Activated CD4-positive, alpha-beta memory T cell treated with anti-CD3 and anti-CD28 coated beads, Interleukin-2, amount 10 ng/mL, durations not matched to agents 7 days and 5 days (primary cell): ENCODE data around the gene NDST1. TPM values are rescaled to one million over a fixed set of nuclear protein-coding genes. Genes with fewer than 3 reads are reported as not detected.
"Not testable (repeated sequence)": the region's sequence is repeated elsewhere in the genome, so short reads cannot be mapped to it uniquely, and the experiment has no call there.

Experiments
- CTCF ChIA-PET: fragments of 350-600 bp; sonication (Branson Sonifier 250); formaldehyde crosslinking; loops from one replicate; lab custom pipeline; 2021; ENCODE audit warnings: antibody characterized with exemption, inconsistent platforms; lab: Charles Lee
- POLR2A ChIA-PET: fragments of 350-600 bp; sonication (Branson Sonifier 250); formaldehyde crosslinking; loops from one replicate; lab custom pipeline; 2021; ENCODE audit warnings: antibody characterized with exemption; lab: Charles Lee
- DNase-seq: peaks from one replicate; pipeline ENCODE4 v3.0.0-alpha.2; 2020
- H3K27ac Mint-ChIP-seq: one replicate; pipeline ENCODE4 v1.8.0; 2021; ENCODE audit warnings: mild to moderate bottlenecking, mixed read lengths
- H3K27me3 Mint-ChIP-seq: one replicate; pipeline ENCODE4 v1.8.0; 2021; ENCODE audit warnings: mixed read lengths
- H3K36me3 Mint-ChIP-seq: one replicate; pipeline ENCODE4 v1.8.0; 2021; ENCODE audit warnings: low read depth, mixed read lengths
- H3K4me1 Mint-ChIP-seq: one replicate; pipeline ENCODE4 v1.8.0; 2021; ENCODE audit warnings: mixed read lengths
- H3K4me3 Mint-ChIP-seq: one replicate; pipeline ENCODE4 v1.8.0; 2021; ENCODE audit warnings: mild to moderate bottlenecking, mixed read lengths
- H3K9me3 Mint-ChIP-seq: one replicate; pipeline ENCODE4 v1.8.0; 2021; ENCODE audit warnings: mixed read lengths
- total RNA-seq, 2 experiments: library from RNA; stranded (reverse); gene quantifications; one replicate each; pipeline ENCODE4 v1.2.3, GENCODE V29; 2021

Gene NDST1
- total RNA-seq, 2 experiments from 2014 or later, result 0.13 to 0.18 TPM

- DNase-seq, result no peak
- no peaks in the 10 kb centered on the region for H3K9me3 Mint-ChIP-seq
- peak overlapping the region; percentile 3 for H3K27ac Mint-ChIP-seq
- CTCF ChIA-PET, result interaction anchor here (0.9 to 1.3 kb wide), 2 partner anchors 29 to 56 kb away, joined by 3 read pairs; no protein-coding TSS in a partner anchor
- no peaks in the 10 kb centered on the region for H3K36me3 Mint-ChIP-seq
- H3K27me3 Mint-ChIP-seq, result no peaks in the 10 kb centered on the region
- H3K4me1 Mint-ChIP-seq, result no peaks in the 10 kb centered on the region
- POLR2A ChIA-PET, result no interaction called here
- no peak overlapping the region for H3K4me3 Mint-ChIP-seq
Measured at GRCh38 chr5:150515446-150515845, 7.5 kb downstream of the NDST1 start.

- DNase-seq, result no peak
- H3K36me3 Mint-ChIP-seq, result no peaks in the 10 kb centered on the region
- H3K27me3 Mint-ChIP-seq, result no peaks in the 10 kb centered on the region
- no peaks in the 10 kb centered on the region for H3K4me1 Mint-ChIP-seq
- H3K27ac Mint-ChIP-seq, result no peak overlapping the region
- H3K9me3 Mint-ChIP-seq, result no peaks in the 10 kb centered on the region
- ChIA-PET POLR2A (no interaction called here), CTCF (interaction anchor here (0.9 to 1.3 kb wide), 2 partner anchors 29 to 57 kb away, joined by 3 read pairs; no protein-coding TSS in a partner anchor)
- no peak overlapping the region for H3K4me3 Mint-ChIP-seq
Measured at GRCh38 chr5:150516011-150516410, 8.1 kb downstream of the NDST1 start.

- no peak overlapping the region for H3K4me3 Mint-ChIP-seq
- H3K27ac Mint-ChIP-seq, result no peak overlapping the region
- no peaks in the 10 kb centered on the region for H3K36me3 Mint-ChIP-seq
- no peaks in the 10 kb centered on the region for H3K9me3 Mint-ChIP-seq
- H3K27me3 Mint-ChIP-seq, result no peaks in the 10 kb centered on the region
- no peaks in the 10 kb centered on the region for H3K4me1 Mint-ChIP-seq
- CTCF ChIA-PET, result no interaction called here
- POLR2A ChIA-PET, result no interaction called here
- DNase-seq, result no peak
Measured at GRCh38 chr5:150517272-150518152, 9.6 kb downstream of the NDST1 start.

- H3K27me3 Mint-ChIP-seq, DNase-seq, H3K4me3 Mint-ChIP-seq, H3K9me3 Mint-ChIP-seq, CTCF ChIA-PET, H3K36me3 Mint-ChIP-seq, H3K4me1 Mint-ChIP-seq, H3K27ac Mint-ChIP-seq, POLR2A ChIA-PET: not testable (repeated sequence)
Measured at GRCh38 chr5:150518712-150519559, 11.0 kb downstream of the NDST1 start.

- H3K4me1 Mint-ChIP-seq, result no peaks in the 10 kb centered on the region
- H3K36me3 Mint-ChIP-seq, result no peaks in the 10 kb centered on the region
- POLR2A ChIA-PET, result no interaction called here
- DNase-seq, result no peak
- no peak overlapping the region for H3K27ac Mint-ChIP-seq
- CTCF ChIA-PET, result no interaction called here
- H3K9me3 Mint-ChIP-seq, result no peaks in the 10 kb centered on the region
- H3K4me3 Mint-ChIP-seq, result no peak overlapping the region
- no peaks in the 10 kb centered on the region for H3K27me3 Mint-ChIP-seq
Measured at GRCh38 chr5:150519560-150519945, 11.6 kb downstream of the NDST1 start.

GRCh38 chr5:150519978-150520377 lies 12.0 kb downstream of the NDST1 start:
- H3K9me3 Mint-ChIP-seq, result no peaks in the 10 kb centered on the region
- ChIA-PET CTCF (no interaction called here), POLR2A (no interaction called here)
- no peaks in the 10 kb centered on the region for H3K27me3 Mint-ChIP-seq
- no peaks in the 10 kb centered on the region for H3K36me3 Mint-ChIP-seq
- H3K4me1 Mint-ChIP-seq, result no peaks in the 10 kb centered on the region
- H3K4me3 Mint-ChIP-seq, result no peak overlapping the region
- H3K27ac Mint-ChIP-seq, result no peak overlapping the region
- no peak for DNase-seq

GRCh38 chr5:150520747-150521521 lies 13.0 kb downstream of the NDST1 start:
- ChIA-PET CTCF (no interaction called here), POLR2A (interaction anchor here (0.6 kb wide), 1 partner anchor 334 kb away, joined by 3 read pairs; no protein-coding TSS in a partner anchor)
- DNase-seq, result no peak
- no peaks in the 10 kb centered on the region for H3K27me3 Mint-ChIP-seq
- no peak overlapping the region for H3K27ac Mint-ChIP-seq
- no peaks in the 10 kb centered on the region for H3K9me3 Mint-ChIP-seq
- H3K4me3 Mint-ChIP-seq, result no peak overlapping the region
- no peaks in the 10 kb centered on the region for H3K4me1 Mint-ChIP-seq
- no peaks in the 10 kb centered on the region for H3K36me3 Mint-ChIP-seq

GRCh38 chr5:150521522-150521817 lies 13.5 kb downstream of the NDST1 start:
- H3K4me1 Mint-ChIP-seq, result no peaks in the 10 kb centered on the region
- ChIA-PET CTCF (no interaction called here), POLR2A (no interaction called here)
- H3K9me3 Mint-ChIP-seq, result no peaks in the 10 kb centered on the region
- H3K36me3 Mint-ChIP-seq, result no peaks in the 10 kb centered on the region
- DNase-seq, result no peak
- H3K4me3 Mint-ChIP-seq, result no peak overlapping the region
- no peaks in the 10 kb centered on the region for H3K27me3 Mint-ChIP-seq
- no peak overlapping the region for H3K27ac Mint-ChIP-seq

- CTCF ChIA-PET, result no interaction called here
- no peak overlapping the region for H3K4me3 Mint-ChIP-seq
- no peaks in the 10 kb centered on the region for H3K36me3 Mint-ChIP-seq
- no peaks in the 10 kb centered on the region for H3K9me3 Mint-ChIP-seq
- no peak for DNase-seq
- no peaks in the 10 kb centered on the region for H3K4me1 Mint-ChIP-seq
- H3K27ac Mint-ChIP-seq, result no peak overlapping the region
- H3K27me3 Mint-ChIP-seq, result no peaks in the 10 kb centered on the region
- POLR2A ChIA-PET, result no interaction called here
Measured at GRCh38 chr5:150521939-150522503, 14.1 kb downstream of the NDST1 start.

- H3K27ac Mint-ChIP-seq, result no peak overlapping the region
- ChIA-PET CTCF (no interaction called here), POLR2A (no interaction called here)
- H3K27me3 Mint-ChIP-seq, result no peaks in the 10 kb centered on the region
- no peak overlapping the region for H3K4me3 Mint-ChIP-seq
- H3K4me1 Mint-ChIP-seq, result no peaks in the 10 kb centered on the region
- no peaks in the 10 kb centered on the region for H3K9me3 Mint-ChIP-seq
- DNase-seq, result no peak
- H3K36me3 Mint-ChIP-seq, result no peaks in the 10 kb centered on the region
Measured at GRCh38 chr5:150522504-150523414, 14.8 kb downstream of the NDST1 start.

GRCh38 chr5:150523472-150524350 lies 15.8 kb downstream of the NDST1 start:
- Mint-ChIP-seq H3K27me3 (no peaks in the 10 kb centered on the region), H3K4me3 (no peak overlapping the region), H3K36me3 (no peaks in the 10 kb centered on the region), H3K4me1 (no peaks in the 10 kb centered on the region), H3K9me3 (no peaks in the 10 kb centered on the region), H3K27ac (no peak overlapping the region)
- ChIA-PET CTCF (interaction anchor here (0.9 to 1.0 kb wide), 4 partner anchors 19 to 67 kb away, joined by 3 read pairs; no protein-coding TSS in a partner anchor), POLR2A (no interaction called here)
- no peak for DNase-seq
